H9 (cell line): Measurements from ENCODE around the gene CREBRF. TPM values are rescaled to one million over a fixed set of nuclear protein-coding genes. Genes with fewer than 3 reads are reported as not detected.

Experiments used
- DNase-seq: peaks from one replicate; pipeline ENCODE4 v3.0.0-alpha.2; 2017
- H2AFZ ChIP-seq: one replicate; pipeline ENCODE4 v1.6.1; 2013; ENCODE audit warnings: mild to moderate bottlenecking, low read length, control low read depth, moderate library complexity
- H2AK5ac ChIP-seq: 2 replicates; pipeline ENCODE4 v1.6.1; 2013; ENCODE audit warnings: low read length, control low read depth, mixed read lengths; ENCODE audit not compliant: insufficient read length
- H2BK120ac ChIP-seq: one replicate; pipeline ENCODE4 v1.6.1; 2013; ENCODE audit warnings: low read depth, mild to moderate bottlenecking, low read length, control low read depth, inconsistent platforms; ENCODE audit not compliant: poor library complexity, severe bottlenecking
- H2BK12ac ChIP-seq: 2 replicates; pipeline ENCODE4 v1.6.1; 2013; ENCODE audit warnings: low read length, control low read depth, mixed read lengths, low read depth; ENCODE audit not compliant: insufficient read length
- H2BK15ac ChIP-seq: 2 replicates; pipeline ENCODE4 v1.6.1; 2013; ENCODE audit warnings: low read depth, low read length, control low read depth
- H2BK20ac ChIP-seq: one replicate; pipeline ENCODE4 v1.6.1; 2013; ENCODE audit warnings: low read depth, mild to moderate bottlenecking, low read length, control low read depth, inconsistent platforms; ENCODE audit not compliant: poor library complexity, severe bottlenecking
- H2BK5ac ChIP-seq: 2 replicates; pipeline ENCODE4 v1.6.1; 2013; ENCODE audit warnings: low read length, control low read depth, mixed read lengths; ENCODE audit not compliant: insufficient read length
- H3K14ac ChIP-seq: 2 replicates; pipeline ENCODE4 v1.6.1; 2013; ENCODE audit warnings: low read length, control low read depth; ENCODE audit not compliant: insufficient read depth
- H3K18ac ChIP-seq: 2 replicates; pipeline ENCODE4 v1.6.1; 2013; ENCODE audit warnings: low read depth, mild to moderate bottlenecking, mixed read lengths, low read length, control low read depth; ENCODE audit not compliant: insufficient read length
- H3K23ac ChIP-seq: 2 replicates; pipeline ENCODE4 v1.6.1; 2013; ENCODE audit warnings: low read length, control low read depth, mixed read lengths, low read depth; ENCODE audit not compliant: insufficient read length
- H3K23me2 ChIP-seq: 2 replicates; pipeline ENCODE4 v1.6.1; 2013; ENCODE audit warnings: low read depth, mild to moderate bottlenecking, mixed read lengths, low read length, control low read depth; ENCODE audit not compliant: insufficient read length, poor library complexity, severe bottlenecking
- H3K27ac ChIP-seq: 2 replicates; pipeline ENCODE4 v1.5.1; 2013; ENCODE audit warnings: low read length, control low read depth, mixed read lengths, low read depth; ENCODE audit not compliant: insufficient read length
- H3K27me3 ChIP-seq: 2 replicates; pipeline ENCODE4 v1.6.1; 2013; ENCODE audit warnings: low read length, control low read depth, inconsistent platforms; ENCODE audit not compliant: insufficient read depth
- H3K4ac ChIP-seq: 2 replicates; pipeline ENCODE4 v1.6.1; 2013; ENCODE audit warnings: low read depth, mild to moderate bottlenecking, control low read depth, inconsistent platforms, low read length, moderate library complexity
- H3K4me1 ChIP-seq: 2 replicates; pipeline ENCODE4 v1.6.1; 2013; ENCODE audit warnings: low read length, control low read depth, inconsistent platforms; ENCODE audit not compliant: insufficient read depth
- H3K4me2 ChIP-seq: 2 replicates; pipeline ENCODE4 v1.6.1; 2013; ENCODE audit warnings: low read length, control low read depth, mixed read lengths; ENCODE audit not compliant: insufficient read length, insufficient read depth
- H3K56ac ChIP-seq: 2 replicates; pipeline ENCODE4 v1.6.1; 2013; ENCODE audit warnings: low read depth, mild to moderate bottlenecking, mixed read lengths, low read length, control low read depth; ENCODE audit not compliant: insufficient read length
- H3K79me1 ChIP-seq: 2 replicates; pipeline ENCODE4 v1.6.1; 2013; ENCODE audit warnings: low read depth, mild to moderate bottlenecking, moderate library complexity, low read length, control low read depth, inconsistent platforms; ENCODE audit not compliant: insufficient read depth, poor library complexity, severe bottlenecking
- H3K79me2 ChIP-seq: 2 replicates; pipeline ENCODE4 v1.6.1; 2013; ENCODE audit warnings: low read length, control low read depth, inconsistent platforms; ENCODE audit not compliant: insufficient read depth
- H3K9ac ChIP-seq: 2 replicates; pipeline ENCODE4 v1.6.1; 2013; ENCODE audit warnings: low read length, control low read depth, mixed read lengths; ENCODE audit not compliant: insufficient read length; ENCODE audit errors: extremely low read depth
- H3K9me3 ChIP-seq: one replicate; pipeline ENCODE4 v1.6.1; 2013; ENCODE audit warnings: low read depth, low read length, inconsistent platforms; ENCODE audit not compliant: control insufficient read depth
- H3T11ph ChIP-seq: one replicate; pipeline ENCODE4 v1.6.1; 2013; ENCODE audit warnings: mild to moderate bottlenecking, low read length, control low read depth, inconsistent platforms
- H4K20me1 ChIP-seq: one replicate; pipeline ENCODE4 v1.6.1; 2013; ENCODE audit not compliant: control insufficient read depth, insufficient read length, insufficient read depth
- H4K5ac ChIP-seq: 2 replicates; pipeline ENCODE4 v1.6.1; 2013; ENCODE audit warnings: low read depth, mild to moderate bottlenecking, mixed read lengths, low read length, control low read depth; ENCODE audit not compliant: insufficient read length
- H4K8ac ChIP-seq: replicated peaks from 2 replicates; pipeline ENCODE4 v1.6.1; 2013; ENCODE audit warnings: low read length, control low read depth, mixed read lengths, low read depth; ENCODE audit not compliant: insufficient read length
- H4K91ac ChIP-seq: 2 replicates; pipeline ENCODE4 v1.6.1; 2013; ENCODE audit warnings: low read depth, mild to moderate bottlenecking, moderate library complexity, mixed read lengths, low read length, control low read depth; ENCODE audit not compliant: insufficient read length
- H3K27ac Mint-ChIP-seq, 3 experiments: 2 replicates in 2 of 3; 3 replicates in 1 of 3; pipeline ENCODE4 v1.8.0; 2020 to 2021; ENCODE audit warnings: mixed read lengths in 3 of 3, mild to moderate bottlenecking in 1 of 3, moderate library complexity in 1 of 3
- H3K27me3 Mint-ChIP-seq: 2 replicates; pipeline ENCODE4 v1.8.0; 2021; ENCODE audit warnings: low read depth, mild to moderate bottlenecking, moderate library complexity, mixed read lengths
- H3K36me3 Mint-ChIP-seq, 3 experiments: 2 replicates in 2 of 3; 3 replicates in 1 of 3; pipeline ENCODE4 v1.8.0; 2020 to 2021; ENCODE audit warnings: low read depth in 3 of 3, mixed read lengths in 3 of 3; ENCODE audit not compliant: insufficient read depth in 1 of 3
- H3K4me1 Mint-ChIP-seq, 2 experiments: 2 replicates each; pipeline ENCODE4 v1.8.0; 2020; ENCODE audit warnings: mixed read lengths in 2 of 2
- H3K4me3 Mint-ChIP-seq, 2 experiments: 2 replicates in 1 of 2; 3 replicates in 1 of 2; pipeline ENCODE4 v1.8.0; 2020 to 2021; ENCODE audit warnings: mild to moderate bottlenecking in 2 of 2, mixed read lengths in 2 of 2, moderate library complexity in 1 of 2
- H3K9me3 Mint-ChIP-seq, 2 experiments: 2 replicates in 1 of 2; 3 replicates in 1 of 2; pipeline ENCODE4 v1.8.0; 2020; ENCODE audit warnings: mild to moderate bottlenecking in 2 of 2, mixed read lengths in 2 of 2, moderate library complexity in 1 of 2
- CTCF ChIP-seq: fragments of 200-600 bp; sonication (generic); conservative IDR thresholded peaks from 3 replicates; pipeline ENCODE4 v1.8.0; 2021; ENCODE audit warnings: antibody characterized with exemption, mild to moderate bottlenecking
- WGBS: extraction: QIAGEN DNeasy Blood & Tissue Kit; methylation state at CpG from one replicate; pipeline ENCODE4 v1.1.7; 2013; ENCODE audit warnings: missing lambda C conversion rate, low lambda C conversion rate, mixed read lengths; ENCODE audit not compliant: insufficient read length; ENCODE audit errors: extremely low coverage; 5-methylcytosine and 5-hydroxymethylcytosine counted together
- total RNA-seq: library from RNA; stranded (reverse); gene quantifications from 2 replicates; pipeline ENCODE4 v1.2.1, GENCODE V29; 2021

CREBRF gene
- total RNA-seq, 1 experiment from 2014 or later = 2.7 TPM

DNA sequence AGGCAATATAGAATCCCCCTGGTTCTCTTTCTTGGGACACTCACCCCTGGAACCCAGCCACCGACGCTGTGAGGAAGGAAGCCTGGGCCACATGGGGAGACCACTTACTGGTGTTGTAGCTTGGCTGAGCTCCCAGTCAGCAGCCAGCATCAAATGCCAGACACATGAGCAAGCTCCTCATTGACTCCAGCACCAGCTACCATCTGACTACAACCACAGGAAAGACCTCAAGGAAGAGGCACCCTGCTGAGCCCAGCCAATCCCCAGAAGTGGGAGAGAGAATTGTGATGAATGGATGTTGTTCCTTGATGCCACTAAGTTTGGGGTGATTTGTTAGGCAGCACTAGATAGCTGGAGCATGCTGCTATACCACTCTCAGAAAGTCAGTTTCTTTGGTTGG lies 124.2 kb downstream of the CREBRF start:
- H2AK5ac ChIP-seq = no peak overlapping the region
- no peak overlapping the region for H3T11ph ChIP-seq
- H3K23ac ChIP-seq = no peak overlapping the region
- no peak overlapping the region for H2BK15ac ChIP-seq
- no peak overlapping the region for H3K4ac ChIP-seq
- Mint-ChIP-seq H3K27ac (no peak overlapping the region), H3K36me3 (no peaks in the 10 kb centered on the region), H3K27me3 (peaks cover 19% of the 10 kb centered on the region), H3K4me1 (peaks cover 6% of the 10 kb centered on the region in 2 experiments), H3K9me3 (no peaks in the 10 kb centered on the region; a peak in 1 of 5 replicates), H3K4me3 (no peak overlapping the region)
- H2BK12ac ChIP-seq = no peak overlapping the region
- no peak overlapping the region for H3K56ac ChIP-seq
- H3K9ac ChIP-seq = no peak overlapping the region
- no peak for DNase-seq
- H2BK20ac ChIP-seq = no peak overlapping the region
- no peaks in the 10 kb centered on the region for H3K79me1 ChIP-seq
- H2BK120ac ChIP-seq = no peak overlapping the region
- no peaks in the 10 kb centered on the region for H4K20me1 ChIP-seq
- no peak overlapping the region for H3K4me2 ChIP-seq
- no peak overlapping the region for H3K27ac ChIP-seq
- no peaks in the 10 kb centered on the region for H3K9me3 ChIP-seq
- no peak overlapping the region for H4K5ac ChIP-seq
- H3K14ac ChIP-seq = no peak overlapping the region; the same call in 1 of the 2 replicates
- no CpG with 5 or more reads among the region's 2 CpGs for WGBS
- no peak for TF ChIP-seq CTCF
- no peaks in the 10 kb centered on the region for H3K23me2 ChIP-seq
- no peak overlapping the region for H2AFZ ChIP-seq
- no peaks in the 10 kb centered on the region for H3K4me1 ChIP-seq
- H4K8ac ChIP-seq = no peak overlapping the region
- no peaks in the 10 kb centered on the region for H3K79me2 ChIP-seq
- H3K18ac ChIP-seq = no peak overlapping the region
- H2BK5ac ChIP-seq = no peak overlapping the region
- H3K27me3 ChIP-seq = peaks cover 3% of the 10 kb centered on the region; the same call in 1 of the 2 replicates
- no peak overlapping the region for H4K91ac ChIP-seq
